GM12873 (cell line): Measurements from ENCODE around the gene DPF3.

Experiments
- CTCF ChIP-seq: IDR thresholded peaks from 2 replicates; pipeline ENCODE4 v1.5.1; 2012; ENCODE audit warnings: low read depth, mild to moderate bottlenecking, moderate library complexity, low read length, control low read depth; ENCODE audit not compliant: insufficient read depth; ENCODE audit errors: missing control alignments

The DPF3 gene

GRCh38 chr14:72640911-72641485 is 252.9 kb downstream of the DPF3 start:
- TF ChIP-seq CTCF: no peak

GRCh38 chr14:72638021-72638420 is 255.9 kb downstream of the DPF3 start:
- no peak for TF ChIP-seq CTCF

- TF ChIP-seq CTCF: no peak
These were observed 257.0 kb downstream of the DPF3 start for GRCh38 chr14:72636871-72637270.

GRCh38 chr14:72636094-72636493 is 257.8 kb downstream of the DPF3 start:
- no peak for TF ChIP-seq CTCF

GRCh38 chr14:72634691-72635616 is 258.9 kb downstream of the DPF3 start:
- peak; percentile 27 for TF ChIP-seq CTCF

- no peak for TF ChIP-seq CTCF
These were observed 260.4 kb downstream of the DPF3 start for GRCh38 chr14:72633551-72633950.

GRCh38 chr14:72632727-72633126 is 261.2 kb downstream of the DPF3 start:
- TF ChIP-seq CTCF: no peak
